HG03139 (cell line): Measurements from ENCODE around the gene KCNQ1.

Source experiments
- ATAC-seq: cut with Tn5 transposase; IDR thresholded peaks from one replicate; pipeline ENCODE4 v1.9.1; 2021; ENCODE audit not compliant: unreplicated experiment

KCNQ1 gene

DNA sequence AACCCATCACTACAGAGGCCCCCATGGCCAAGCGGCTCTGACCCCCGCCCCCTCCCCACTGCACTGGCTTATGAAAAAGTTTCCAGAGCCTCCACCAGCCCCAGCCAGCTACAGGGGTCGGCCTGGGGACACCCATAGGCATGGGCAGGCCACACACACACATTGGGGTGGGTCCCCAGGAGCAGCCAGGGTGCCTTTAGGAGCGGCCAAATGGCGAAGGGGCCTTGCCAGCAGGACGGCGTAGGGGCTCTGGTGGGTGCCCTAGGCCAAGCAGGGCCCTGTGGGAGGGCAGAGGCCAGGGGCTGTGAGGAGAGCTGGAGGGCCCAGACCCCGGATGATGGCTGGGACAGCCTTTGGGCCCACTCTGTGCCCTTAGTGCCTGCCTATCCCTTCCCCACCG is 34.2 kb upstream of the KCNQ1 start:
- ATAC-seq = no peak

DNA sequence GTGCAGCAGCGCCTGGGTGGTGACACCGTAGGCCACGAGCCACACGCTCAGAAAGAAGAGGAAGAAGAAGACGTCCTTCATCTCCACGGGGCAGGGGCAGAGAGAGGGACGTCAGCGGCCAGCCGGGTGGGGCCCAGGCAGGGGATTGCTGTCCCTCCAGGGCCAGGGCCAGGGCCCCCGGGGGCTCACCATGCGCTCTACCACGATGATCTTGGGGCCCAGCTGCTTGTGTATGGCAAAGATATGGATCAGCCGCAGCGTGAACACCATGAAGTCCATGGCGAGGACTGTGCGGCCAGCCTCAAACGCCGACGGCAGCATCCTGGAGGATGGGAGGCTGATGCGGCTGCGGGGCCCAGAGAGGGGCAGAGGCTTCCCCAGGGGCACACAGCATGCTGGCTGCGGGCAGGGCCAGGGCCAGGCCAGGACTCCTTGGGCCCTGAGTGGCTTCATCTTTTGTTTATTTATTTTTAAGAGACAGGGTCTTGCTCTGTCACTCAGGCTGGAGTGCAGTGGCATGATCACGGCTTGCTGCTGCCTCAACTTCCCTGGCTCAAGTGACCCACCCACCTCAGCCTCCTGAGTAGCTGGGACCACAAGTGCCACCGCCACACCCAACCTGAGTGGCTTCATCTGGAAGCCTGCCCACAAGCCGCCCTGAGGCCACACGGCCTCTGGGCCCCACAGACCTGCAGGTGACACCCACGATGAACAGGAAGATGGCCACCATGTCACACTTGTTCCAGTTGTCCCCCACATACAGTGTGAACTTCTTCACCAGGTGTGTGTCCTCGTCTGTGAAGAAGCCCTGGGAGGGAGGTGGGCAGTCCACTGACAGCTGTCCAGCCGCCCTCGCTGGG is 33.1 kb upstream of the KCNQ1 start:
- no peak for ATAC-seq

DNA sequence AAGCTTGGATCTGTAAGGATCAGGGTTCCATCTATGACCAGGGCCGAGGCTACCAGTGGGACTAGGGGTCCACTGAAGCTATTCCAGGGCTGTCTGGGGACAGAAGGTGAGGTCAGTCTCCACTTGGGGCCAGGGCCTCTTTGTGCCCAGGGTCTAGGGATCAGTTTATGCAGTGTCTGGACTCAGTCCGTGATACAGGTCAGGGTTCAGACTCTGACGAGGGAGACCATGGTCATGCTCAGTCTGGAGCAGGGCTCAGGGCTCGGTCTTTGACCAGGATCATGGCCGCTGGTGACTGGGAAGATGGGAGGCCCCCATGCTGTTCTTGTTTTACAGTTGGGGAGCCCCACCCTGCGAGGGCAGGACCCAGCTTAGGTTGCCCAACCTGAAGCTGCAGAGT is 32.5 kb upstream of the KCNQ1 start:
- no peak for ATAC-seq

DNA sequence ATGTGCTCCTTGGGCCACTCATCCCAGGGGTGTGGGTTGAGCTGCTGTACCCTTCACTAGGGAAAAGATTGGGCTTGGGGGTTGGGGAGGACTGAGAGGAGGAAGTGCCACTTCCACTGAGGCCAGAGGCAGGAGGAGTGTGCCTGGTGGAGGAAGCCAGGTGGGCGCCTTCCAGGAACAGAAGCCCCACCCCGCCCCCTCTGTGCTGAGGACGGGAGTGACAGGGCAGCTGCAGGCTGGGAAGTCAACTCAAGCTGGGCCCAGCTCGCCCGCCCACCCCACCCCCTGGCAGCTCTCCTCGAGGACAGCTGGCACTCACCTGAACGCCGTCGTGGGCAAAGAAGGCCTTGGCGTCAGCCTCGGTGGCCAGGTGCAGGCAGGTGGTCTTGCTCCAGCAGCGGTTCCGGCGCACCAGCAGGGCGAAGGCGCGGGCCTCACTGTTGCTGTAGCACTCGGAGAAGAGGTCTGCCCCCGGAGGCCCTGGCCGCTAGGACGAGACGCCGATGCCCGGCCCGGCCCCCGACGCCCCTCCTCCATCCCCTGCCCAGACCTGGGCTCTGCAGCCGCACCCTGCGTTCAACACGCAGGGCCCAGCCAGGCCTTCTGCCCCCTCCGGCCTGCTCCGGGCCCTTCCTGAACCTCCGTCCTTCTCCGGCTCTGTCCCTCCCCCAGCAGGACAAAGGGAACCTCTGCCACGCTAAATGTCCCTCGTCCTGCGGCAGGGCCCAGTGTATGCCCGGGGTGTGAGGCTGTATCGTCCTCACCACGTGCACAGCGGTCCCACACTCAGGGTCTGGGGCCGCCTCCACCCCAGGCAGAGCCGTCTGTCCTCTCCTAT is 30.8 kb upstream of the KCNQ1 start:
- no peak for ATAC-seq

DNA sequence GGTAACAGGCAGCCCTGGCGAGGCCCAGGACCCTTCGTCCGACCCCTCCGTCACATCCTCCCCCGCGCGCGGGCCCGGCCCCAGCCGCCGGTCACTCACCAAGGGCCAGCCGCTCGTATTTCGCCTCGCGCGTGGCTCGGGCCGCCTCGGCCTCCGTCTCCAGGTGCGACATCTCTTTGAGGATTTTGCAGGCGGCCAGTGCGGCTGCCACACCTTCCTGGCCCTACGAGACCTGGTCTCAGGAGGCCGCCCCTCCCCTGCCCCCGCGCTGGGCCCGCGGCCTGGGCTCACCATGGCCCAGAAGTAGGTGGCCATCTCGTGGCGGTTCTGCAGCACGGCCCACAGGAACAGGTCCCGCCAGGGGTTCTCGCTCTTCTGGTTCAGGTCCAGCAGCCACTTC is 30.2 kb upstream of the KCNQ1 start:
- no peak for ATAC-seq

DNA sequence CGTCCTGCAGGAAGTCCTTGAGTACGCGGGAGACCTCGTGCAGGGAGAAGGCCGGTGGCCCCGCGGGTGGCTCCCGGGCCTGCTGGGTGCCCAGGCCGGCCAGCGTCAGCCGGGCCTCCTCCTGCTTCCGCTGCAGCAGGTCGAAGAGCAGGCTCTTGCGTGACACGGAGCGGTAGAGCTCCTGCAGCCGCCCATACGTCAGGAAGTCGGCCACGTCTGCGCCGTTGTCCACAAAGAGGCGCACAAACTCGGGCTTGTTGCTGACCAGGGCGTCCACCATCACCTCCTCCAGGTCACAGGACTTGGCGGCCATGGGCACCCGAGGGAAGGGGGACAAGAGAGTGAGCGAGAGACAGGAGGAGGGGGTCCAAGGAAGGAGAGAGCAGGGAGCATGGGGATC is 29.6 kb upstream of the KCNQ1 start:
- ATAC-seq = no peak

DNA sequence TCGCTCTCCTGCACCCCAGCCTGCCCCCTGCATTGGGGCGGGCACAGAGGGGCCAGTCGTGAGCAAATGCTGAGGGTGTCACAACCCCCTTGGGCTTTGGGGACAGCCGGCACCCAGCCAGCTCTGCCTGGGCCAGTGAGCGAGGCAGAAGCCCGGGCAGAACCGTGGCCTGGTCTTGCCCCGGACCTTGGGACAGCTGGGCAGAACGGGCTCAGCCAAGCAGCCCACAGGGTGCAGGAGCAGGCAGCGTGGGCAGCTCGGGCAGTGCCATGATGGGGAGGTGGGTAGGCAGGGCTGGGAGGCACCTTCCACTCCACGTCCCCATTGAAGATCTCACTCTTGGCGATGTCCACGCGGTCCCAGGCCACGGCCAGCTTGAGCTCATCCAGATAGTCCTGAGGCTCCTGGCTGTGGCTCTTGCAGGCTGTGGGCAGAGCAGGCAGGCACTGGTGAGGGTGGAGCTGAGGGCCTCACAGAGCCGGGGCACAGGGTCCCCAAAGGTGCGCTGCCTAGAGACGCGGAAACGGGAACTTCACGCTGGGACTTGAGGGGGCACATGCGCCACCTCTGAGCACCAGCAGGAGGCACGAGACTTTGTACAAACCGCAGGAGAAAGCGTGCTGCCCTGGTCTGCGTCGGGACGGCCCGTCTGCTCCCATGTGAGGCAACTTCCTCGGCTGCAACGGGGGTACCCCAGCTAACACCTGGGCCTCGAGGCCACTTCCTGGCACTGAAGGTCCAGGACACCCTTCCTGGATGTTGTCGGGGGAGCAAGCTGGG is 29.0 kb upstream of the KCNQ1 start:
- no peak for ATAC-seq

DNA sequence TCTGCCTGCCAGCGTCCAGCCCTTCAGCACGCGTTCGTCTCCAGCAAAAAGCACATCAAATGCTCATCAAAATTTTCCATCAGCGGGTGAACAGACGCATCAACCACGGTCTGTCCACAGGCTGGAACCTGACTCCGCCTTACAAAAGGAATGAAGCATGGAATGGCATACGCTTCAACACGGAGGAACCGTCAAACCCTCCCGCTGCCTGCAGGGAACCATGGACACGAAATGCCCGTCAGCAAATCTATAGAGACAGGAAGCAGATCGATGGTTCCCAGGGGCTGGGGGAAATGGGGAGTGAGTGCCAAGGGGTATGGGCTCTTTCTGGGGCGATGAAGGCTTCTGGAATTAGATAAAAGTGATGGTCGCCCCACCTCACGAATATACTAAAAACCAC is 28.0 kb upstream of the KCNQ1 start:
- ATAC-seq = no peak

DNA sequence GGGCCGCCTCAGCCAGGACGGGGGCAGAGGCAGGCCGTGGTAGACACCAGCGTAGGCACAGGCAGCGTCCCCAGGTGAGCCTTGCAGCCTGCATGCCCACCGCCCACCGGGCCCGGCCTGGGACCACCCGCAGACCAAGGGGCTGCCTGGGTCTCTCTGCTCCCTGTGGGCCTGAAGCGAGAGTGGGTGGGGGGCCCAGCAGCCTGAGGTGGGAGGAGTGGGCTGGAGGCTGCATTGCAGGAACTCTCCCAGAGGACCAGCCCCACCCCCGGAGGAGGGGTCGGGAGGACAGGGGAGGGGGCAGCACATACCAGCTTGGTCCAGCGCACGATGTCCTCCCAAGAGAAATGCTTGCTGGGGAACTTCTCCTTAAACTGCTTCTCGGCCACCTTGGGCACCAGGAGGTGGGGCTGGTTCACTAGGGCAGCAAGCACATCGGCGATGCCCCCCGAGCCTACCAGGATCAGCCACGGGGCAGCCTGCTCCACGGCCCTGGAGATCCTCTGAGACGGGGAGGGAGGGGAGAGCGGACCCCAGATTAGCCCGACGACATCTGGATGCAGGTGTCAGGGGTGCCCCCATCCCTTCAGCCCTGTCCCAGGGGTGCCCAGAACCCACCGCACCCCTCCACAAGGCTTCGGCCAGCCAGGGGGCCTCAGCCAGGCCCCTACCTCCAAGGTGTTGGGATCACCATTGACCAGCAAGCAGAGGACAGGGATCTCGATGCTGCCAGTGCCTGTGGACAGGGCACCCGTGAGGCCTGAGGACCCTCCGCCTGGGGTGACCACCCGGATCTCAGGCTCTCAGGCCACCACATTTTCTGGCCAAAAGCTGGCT is 26.7 kb upstream of the KCNQ1 start:
- no peak for ATAC-seq

DNA sequence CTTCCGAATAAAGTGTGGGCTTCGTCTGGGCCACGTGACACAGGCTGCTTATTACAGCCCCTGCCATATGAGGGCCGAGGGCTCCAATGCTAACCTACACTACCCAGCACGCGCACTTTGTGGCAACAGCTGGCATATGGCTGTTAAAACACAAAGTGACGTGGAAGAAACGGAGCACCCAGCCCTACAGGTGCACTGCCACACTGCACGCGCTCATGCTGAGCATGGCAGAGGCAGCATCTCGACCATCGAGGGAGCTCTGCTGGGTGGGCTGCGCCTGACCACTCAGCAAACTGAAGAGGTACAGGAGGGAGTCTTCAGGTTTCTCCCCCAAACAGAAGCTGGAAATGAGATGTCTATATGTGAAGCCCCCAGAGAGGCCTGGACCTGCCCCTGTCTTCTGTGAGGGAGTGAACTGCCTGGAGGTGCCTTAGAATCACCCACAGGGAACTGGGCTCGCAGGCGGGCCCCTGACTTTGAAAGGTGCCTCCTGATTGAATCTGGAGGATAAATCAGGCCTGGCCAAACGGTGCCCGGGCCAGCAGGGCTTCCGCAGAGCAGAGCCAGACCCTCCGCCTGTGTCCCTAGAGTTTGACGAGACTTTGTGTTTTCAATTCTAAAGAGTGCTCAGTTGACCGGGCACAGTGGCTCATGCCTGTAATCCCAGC is 26.0 kb upstream of the KCNQ1 start:
- no peak for ATAC-seq

DNA sequence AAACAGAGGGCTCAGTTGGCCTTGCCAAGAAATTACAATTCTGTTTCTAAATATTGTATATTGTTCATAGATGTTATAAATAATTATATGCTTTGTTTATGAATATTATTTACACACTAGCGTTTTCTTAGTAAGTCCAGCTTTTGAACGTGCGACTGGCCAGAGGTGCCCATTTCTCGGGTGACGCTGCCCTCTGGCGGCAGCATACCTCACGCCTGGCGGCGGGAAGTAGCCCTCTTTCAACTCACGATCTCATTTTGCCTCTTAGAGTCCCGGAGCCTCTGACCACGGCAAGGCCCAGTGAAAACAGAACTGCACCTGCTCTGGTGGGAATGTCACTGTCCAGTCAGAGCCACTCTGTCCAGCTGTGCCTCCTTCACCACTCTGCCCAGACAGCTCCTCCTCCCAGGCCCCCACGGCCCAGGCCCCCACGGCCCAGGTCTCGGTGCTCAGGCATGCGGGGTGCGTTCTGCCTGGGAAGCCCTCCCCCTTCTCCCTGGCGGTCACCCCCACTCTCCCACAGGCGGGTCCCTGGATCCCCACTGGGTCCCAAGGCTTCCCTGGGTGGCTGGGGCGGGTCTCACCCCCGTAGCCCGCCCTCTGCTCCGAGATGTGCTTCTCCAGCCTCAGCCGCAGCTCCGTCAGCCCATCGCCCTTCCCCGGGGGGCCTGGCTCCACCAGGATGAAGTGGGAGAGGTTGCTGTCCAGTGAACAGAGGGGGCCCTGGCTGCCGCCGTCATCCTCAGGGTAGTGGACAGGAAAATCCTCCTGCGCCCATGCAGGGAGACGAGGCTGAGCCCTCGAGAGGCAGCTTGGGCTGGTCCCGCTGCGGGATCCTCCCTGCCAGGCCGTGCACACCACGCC is 24.9 kb upstream of the KCNQ1 start:
- ATAC-seq = no peak

DNA sequence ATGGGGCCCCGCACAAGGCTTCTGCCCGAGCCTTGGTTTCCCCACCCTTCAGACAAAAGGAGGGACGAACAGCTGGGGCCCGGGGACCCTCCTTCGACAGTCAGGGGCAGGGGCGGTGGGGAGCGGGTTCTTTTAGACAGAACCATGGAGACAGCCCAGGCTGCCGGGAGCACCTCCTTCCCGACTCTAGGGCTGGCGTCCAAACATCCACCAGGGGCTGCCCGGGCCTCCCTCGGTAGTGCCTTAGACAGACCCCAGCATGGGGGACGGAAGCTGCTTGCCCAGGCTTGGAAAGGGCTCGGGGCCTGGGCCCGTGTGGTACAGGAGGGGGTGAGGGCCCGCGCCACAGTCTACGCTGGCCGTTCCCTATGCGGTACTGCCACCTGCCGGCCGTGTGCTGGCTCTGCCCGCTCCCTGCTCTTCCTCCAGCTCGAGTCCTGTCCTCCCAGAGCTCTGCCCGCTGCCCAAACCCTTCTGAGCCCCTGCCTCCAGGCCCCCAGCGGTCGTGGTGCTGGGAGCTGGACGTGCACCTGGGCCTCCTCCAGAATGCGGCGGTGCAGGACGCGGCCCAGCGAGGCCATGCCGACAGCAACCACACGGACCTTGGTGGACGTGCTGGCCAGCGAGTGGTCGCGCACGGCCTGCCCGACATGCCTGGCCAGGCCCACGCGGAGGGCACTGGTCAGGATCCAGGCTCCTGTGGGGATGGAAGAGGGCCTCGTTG is 24.1 kb upstream of the KCNQ1 start:
- ATAC-seq = no peak

DNA sequence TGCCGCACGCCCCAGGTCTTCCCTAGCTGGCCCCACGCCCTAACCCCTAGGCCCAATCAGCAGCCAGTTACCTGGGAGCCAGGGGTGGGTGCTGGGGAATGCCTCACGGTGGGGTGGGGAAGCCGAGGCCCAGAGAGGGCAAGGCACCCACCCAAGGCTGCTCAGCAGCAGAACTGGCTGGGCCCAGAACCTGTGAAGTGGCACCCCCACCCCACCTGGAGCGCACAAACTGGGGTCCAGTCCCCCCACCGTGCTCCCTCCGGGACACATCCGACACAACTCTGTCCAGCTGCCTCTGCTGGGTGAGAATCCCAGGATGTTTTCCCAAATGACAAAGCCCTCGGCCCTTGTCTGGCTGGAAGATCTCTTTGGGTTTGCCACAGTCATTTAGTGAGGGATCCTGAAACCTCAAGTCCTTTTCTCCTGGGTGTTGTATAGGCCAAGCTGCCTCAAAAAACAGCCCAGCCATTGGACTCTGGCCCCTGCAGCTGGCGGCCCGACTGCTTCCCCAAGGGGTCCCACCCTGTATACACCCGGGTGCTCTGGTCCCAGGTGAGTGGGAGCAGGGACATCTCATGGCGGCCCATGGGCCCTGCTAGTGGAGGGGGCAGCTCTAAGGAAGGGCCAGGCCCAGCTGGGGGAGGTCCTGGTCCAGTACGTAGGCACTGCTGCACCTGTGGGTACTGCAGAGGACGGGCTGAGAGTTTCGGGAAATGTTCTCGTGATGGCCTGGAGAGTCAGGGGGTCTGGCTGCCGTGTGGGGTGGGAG is 23.4 kb upstream of the KCNQ1 start:
- ATAC-seq = no peak

DNA sequence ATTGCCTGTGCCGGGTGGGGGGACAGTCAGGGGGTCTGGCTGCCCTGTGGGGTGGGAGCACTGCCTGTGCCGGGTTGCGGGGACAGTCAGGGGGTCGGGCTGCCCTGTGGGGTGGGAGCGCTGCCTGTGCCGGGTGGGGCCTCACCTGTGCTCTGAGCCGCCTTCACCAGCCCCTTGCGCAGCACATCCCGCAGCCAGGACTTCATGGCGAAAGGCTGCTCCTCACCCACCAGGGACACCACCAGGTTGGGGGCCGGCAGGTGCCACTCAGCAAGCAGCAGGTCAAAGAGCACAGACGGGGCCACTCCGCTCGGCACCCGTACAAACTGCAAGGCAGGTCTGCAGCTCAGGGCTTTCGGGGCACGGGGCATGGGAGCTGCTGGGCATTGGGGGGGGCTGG is 22.8 kb upstream of the KCNQ1 start:
- no peak for ATAC-seq

DNA sequence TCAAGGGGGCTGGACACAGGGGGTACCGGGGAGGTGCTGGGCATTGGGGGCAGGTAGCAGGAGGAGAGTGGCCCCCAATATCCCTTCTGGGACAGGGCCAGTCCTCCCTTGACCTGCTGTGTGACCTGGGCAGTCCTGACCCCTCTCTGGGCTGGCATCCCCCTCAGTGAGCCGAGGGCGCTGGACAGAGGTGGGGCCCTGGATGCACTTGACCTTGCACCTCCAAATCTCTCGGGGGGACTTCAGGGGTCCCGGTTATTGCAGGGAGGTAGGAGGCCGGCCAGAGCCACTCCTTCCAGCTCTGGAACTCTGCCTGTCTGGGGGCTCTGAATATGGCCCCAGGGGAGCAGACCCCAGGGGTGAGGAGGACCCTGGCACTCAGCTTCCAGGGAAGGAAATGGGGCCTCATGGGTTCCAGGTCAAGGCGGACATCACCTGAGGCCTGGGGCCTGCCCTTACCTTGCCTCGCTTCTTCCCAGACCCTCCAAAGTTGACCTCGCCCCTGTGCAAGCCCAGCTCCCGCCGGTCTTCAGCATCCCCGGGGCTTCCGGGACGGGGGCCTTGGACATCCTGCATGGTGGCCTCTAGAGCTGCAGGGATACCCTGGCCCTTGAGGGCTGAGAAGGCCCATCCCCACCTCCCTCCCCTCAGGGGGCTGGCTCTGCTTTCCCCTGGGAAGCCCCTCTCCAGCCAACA is 22.2 kb upstream of the KCNQ1 start:
- ATAC-seq = no peak

DNA sequence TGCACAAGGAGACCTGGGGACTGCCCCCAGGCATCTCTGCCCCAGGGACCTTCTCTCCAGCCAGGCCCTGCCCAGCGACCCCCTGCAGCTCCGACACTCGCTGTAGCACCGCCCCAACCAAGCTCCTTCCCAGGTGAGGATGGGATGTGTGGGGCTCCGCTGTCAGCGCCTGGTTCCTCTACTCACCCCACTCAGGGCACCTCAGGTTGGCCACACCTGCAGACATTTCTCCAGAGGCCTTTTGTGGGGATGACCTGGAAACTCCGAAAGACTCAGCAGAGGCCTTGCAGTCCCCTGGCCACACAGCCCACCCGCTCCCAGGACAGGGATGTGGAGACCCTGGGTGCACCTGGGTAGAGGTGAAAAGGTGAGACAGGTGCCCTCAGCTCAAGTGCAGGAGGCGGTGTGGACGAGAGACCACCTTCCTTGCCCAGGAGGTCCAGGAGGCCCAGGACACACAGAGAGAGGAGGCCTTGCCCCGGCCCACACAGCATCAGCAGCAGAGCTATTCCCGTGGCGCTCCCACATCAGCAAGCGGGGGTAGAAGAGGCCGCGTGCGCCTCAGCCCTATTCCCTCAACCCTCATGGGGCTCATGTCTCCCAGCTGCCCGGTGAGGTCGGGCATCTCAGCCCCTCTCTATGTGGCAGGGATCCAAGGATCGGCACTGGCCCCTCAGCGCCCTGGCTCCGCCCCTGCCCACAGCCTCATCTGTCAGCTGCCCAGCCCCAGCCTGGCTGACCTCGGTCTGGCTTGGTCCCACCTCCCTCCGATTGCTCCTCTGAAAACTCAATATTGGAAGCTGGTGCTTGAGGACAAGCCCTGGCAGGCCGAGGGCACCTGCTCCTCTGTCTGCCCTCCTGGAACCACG is 21.4 kb upstream of the KCNQ1 start:
- ATAC-seq = no peak
